Measurements from ENCODE around the gene MTG2. TPM values are rescaled to one million over a fixed set of nuclear protein-coding genes. Genes with fewer than 3 reads are reported as not detected.

The MTG2 gene
- total RNA-seq, 1 experiment from 2014 or later = 87.3 TPM

Other genes starting within 250 kb of the MTG2 start
- 3.6 and 5.7 TPM in 2 replicates for gene TAF4, start 117.1 kb upstream of the MTG2 start, total RNA-seq (2014; rRNA removed; shearing (Covaris generic); ENCODE audit: low replicate concordance)
- 59.2 and 81.7 TPM in 2 replicates for gene LSM14B, start 60.6 kb upstream of the MTG2 start, total RNA-seq (2014; rRNA removed; shearing (Covaris generic); ENCODE audit: low replicate concordance)
- gene PSMA7, start 39.6 kb upstream of the MTG2 start, total RNA-seq (2014; rRNA removed; shearing (Covaris generic); ENCODE audit: low replicate concordance) = 1,085 and 1,523 TPM in 2 replicates
- gene SS18L1, start 39.3 kb upstream of the MTG2 start, total RNA-seq (2014; rRNA removed; shearing (Covaris generic); ENCODE audit: low replicate concordance) = 5.8 and 7.5 TPM in 2 replicates
- gene HRH3, start 37.2 kb downstream of the MTG2 start, total RNA-seq (2014; rRNA removed; shearing (Covaris generic); ENCODE audit: low replicate concordance) = not detected in 2 replicates
- gene OSBPL2, start 55.5 kb downstream of the MTG2 start, total RNA-seq (2014; rRNA removed; shearing (Covaris generic); ENCODE audit: low replicate concordance) = 18.4 TPM in 2 replicates
- gene ADRM1, start 120.0 kb downstream of the MTG2 start, total RNA-seq (2014; rRNA removed; shearing (Covaris generic); ENCODE audit: low replicate concordance) = 264 and 328 TPM in 2 replicates
- gene LAMA5, start 184.3 kb downstream of the MTG2 start, total RNA-seq (2014; rRNA removed; shearing (Covaris generic); ENCODE audit: low replicate concordance) = 12.8 and 22.2 TPM in 2 replicates
- 2,164 and 3,269 TPM in 2 replicates for gene RPS21, start 204.1 kb downstream of the MTG2 start, total RNA-seq (2014; rRNA removed; shearing (Covaris generic); ENCODE audit: low replicate concordance)
- gene CABLES2, start 224.3 kb downstream of the MTG2 start, total RNA-seq (2014; rRNA removed; shearing (Covaris generic); ENCODE audit: low replicate concordance) = 1.3 and 6.0 TPM in 2 replicates
- not detected in 2 replicates for gene RBBP8NL, start 244.5 kb downstream of the MTG2 start, total RNA-seq (2014; rRNA removed; shearing (Covaris generic); ENCODE audit: low replicate concordance)

Measured in MG63 (cell line).